Myocyte (in vitro differentiated cells): Measurements from ENCODE around the gene EXOC1. TPM values are rescaled to one million over a fixed set of nuclear protein-coding genes. Genes with fewer than 3 reads are reported as not detected.

Experiments
- DNase-seq: peaks from one replicate; pipeline ENCODE4 v3.0.0-alpha.2; 2012; ENCODE audit warnings: low read depth
- total RNA-seq: library from RNA; depleted of rRNA; stranded (reverse); fragments of >200 nt; gene quantifications from 2 replicates; pipeline ENCODE4 v1.2.3, GENCODE V29; 2014

EXOC1 gene
- total RNA-seq, 1 donor from 2014 or later, result 43.5 TPM

- DNase-seq, result no peak
Measured at GRCh38 chr4:55849724-55850123, 3.7 kb upstream of the EXOC1 start.

- DNase-seq, result no peak
Measured at GRCh38 chr4:55851885-55852284, 1.6 kb upstream of the EXOC1 start.

DNA sequence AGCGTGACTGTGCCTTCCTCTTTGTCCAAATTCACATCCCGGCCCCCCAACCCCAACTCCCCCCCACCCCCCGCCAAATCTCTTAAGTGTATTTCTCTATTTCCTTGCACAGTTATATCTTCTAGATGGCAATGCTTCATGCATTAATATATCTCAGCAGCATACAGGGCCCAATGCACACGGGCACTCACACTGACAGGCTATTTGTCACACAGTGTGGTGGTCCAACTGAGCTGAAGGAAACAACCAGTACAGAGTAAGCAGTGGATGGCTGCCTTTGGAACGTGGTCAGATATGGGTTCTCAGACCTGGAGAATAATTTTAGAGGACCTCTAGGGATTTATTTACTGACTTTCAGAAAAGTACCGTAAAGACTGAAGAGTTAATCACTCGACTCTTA is 681 bp downstream of the EXOC1 start:
- peak; percentile 6 for DNase-seq

DNA sequence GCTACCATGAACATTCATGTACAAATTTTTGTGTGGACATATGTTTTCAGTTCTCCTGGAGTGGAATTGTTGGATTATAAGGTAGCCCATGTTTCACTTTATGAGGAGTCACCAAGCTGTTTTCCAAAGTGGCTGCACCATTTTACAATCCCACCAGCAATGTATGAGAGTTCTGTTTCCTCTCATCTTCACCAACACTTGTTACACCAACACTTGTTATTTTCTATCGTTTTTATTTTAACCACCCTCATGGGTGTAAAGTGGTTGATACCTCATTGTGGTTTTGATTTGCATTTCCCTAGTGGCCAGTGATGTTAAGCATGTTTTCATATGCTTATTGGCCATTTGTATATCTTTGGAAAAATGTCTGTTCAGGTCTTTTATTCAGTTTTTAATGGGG is 4.1 kb downstream of the EXOC1 start:
- no peak for DNase-seq

GRCh38 chr4:55859711-55860110 is 6.3 kb downstream of the EXOC1 start:
- no peak for DNase-seq

DNA sequence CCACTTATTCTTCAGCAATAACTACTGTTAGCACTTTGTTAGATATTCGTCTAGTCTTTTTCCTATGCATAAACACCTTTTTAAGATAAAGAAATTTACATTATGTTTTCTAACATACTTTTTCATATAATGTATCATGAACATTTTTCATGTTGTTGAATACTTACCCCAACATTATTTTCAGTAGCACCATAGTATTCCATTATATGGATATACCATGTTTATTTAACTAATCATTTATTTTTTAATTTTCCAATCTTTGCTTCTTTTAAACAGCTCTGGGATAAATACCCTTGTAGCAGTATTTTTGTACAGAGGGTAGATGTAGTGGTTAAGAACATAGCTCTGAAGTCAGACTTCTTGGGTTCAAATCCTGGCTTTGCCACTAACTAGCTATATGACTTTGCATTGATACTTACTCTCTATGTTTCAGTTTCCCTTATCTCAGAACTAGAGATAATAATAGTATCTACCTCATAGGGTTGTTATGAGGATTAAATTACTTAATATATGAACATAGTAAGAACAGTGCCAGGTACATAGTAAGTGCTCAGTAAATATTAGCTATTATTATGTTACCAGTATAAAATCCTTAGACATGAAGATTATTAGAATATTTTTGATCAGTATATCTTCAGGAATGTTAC is 11.3 kb downstream of the EXOC1 start:
- DNase-seq, result no peak

DNA sequence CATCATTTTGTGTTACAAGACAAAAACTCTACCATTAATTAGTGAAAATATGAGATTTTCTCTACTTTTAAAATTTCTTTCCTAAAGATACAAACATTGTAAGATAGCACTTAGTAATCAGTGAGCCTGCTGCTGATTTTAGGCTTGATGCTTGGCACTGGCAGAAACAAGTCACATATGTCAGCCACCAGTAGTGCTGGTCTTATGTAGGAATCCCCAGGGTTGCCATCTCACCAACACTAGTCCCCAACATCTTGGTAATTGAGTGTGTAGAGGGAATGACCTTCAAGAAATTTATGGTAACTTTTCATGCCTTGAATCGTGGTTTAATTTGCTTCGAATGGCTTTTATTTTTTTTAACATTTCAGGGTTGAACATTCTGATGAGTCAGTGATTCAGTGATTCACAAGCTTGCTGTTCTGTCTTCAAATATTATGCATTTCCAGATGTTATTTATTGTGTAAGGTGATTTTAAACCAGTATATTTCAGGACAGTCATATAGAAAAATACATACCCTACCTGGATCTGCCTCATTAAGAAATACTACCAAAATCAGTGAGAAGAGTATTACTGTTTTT is 11.9 kb downstream of the EXOC1 start:
- peak; percentile 27 for DNase-seq

DNA sequence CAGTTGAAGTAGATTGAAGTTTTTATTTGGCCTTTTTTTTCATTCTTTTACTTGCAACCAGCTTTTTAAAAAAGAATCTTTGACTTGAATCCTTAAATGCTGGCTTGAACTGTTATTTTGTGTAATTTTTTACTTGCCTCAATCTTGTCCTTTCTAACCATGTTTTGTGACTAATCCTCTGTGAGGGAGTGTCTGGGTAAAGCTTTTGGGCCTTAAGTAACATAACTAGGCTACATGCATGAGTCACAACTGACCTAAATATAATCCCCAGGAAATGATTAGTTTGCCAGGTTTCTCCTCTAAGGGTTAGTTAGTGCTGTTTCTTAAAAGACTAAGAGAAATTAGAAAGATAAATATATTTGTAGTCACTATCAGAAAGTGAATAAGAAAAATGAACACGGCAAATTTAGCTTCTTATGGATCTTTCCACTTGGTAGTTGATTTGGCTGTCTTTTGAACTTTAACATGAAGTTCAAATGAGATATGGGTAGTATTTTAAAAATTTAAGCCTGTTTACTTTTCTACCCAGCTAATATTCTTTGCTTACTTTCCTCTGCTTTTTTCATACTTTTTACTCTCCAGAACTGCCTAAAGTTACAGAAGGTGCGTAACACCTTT is 13.0 kb downstream of the EXOC1 start:
- DNase-seq, result peak; percentile 76

GRCh38 chr4:55866973-55867574 is 13.6 kb downstream of the EXOC1 start:
- DNase-seq, result peak; percentile 66

DNA sequence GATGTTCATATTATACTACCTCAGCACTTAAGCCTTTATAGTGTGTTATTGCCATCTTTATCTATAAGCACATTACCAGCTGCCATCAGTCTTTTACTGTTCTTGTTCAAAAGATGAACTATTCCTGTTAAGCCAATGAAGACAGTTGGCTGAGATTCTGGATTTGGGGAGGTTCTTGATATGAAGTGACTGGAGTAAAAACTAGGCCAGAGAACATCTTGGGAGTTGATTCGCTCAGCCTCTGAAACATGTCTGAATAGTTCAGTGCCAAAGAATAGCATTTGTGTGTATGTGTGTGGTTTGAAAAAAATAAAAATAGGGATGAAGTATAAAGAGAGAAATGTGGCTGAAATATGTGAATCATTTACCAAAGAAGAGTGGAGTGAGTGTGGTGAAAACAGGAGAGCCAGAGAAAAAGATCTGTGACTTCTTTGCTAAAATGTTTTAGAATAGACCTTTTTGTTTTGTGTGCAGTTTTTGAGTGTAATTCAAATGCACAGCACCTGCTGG is 15.2 kb downstream of the EXOC1 start:
- DNase-seq, result peak; percentile 11

DNA sequence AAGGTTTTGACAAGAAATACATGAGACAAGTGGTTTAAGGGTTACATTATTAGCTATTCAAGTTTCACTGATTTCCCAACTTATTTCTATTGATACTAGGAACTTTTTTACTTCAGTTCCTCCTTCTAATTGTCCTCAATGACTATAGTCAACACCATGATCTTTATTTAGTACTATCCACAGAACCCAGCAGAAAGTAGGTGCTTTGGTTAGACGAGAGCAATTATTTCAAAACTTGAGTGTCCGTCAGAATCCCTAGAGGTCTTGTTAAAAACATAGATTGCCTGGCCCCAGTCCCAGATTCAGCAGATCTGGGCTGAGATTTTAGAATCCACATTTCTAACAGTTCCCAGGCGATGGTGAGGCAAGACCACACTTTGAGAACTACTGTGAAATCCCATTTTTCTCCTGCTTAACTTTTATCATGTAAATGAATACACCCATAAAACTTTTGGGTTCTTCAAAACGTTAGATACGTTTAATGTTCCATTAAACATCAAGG is 17.9 kb downstream of the EXOC1 start:
- no peak for DNase-seq

- DNase-seq, result no peak
Measured at GRCh38 chr4:55874831-55875230, 21.4 kb downstream of the EXOC1 start.

DNA sequence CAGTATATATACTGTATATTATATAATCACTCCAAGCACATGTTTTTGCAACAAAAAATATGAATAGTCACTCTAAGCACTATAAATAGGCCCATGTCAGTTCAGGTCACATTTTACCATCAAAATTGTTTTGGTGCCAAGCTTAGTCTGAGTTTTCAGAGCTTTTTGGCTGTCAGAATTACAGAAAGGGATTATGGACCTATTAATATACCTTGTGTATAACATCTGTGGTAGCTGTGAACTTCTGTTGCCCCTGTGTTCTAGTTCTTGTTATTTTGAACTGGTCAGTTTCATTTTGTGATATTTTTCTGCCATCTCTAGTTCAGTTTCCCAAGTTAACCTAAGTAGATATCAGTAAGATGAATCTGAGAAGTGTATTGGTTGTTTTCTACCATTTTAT is 22.9 kb downstream of the EXOC1 start:
- DNase-seq, result peak; percentile 3

DNA sequence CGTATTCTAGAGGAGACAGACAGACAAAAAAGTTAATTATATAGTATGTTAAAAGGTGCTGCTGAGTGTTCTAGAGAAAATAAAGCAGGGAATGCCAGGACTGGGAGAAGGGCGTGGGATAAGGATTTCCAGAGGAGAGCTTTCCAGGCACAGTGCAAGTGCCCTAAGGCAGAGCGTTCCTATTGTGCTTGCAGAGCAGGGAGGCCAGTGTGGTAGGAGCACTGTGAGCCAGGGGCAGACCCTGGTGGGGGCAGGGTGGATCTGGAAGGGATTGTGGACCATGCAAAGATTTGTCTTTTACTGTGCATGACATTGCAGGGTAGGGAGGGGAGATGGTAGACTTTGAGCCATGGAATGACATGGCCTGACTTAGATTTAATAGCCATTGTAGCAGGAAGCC is 25.8 kb downstream of the EXOC1 start:
- DNase-seq, result no peak

GRCh38 chr4:55880652-55881280 is 27.3 kb downstream of the EXOC1 start:
- no peak for DNase-seq

DNA sequence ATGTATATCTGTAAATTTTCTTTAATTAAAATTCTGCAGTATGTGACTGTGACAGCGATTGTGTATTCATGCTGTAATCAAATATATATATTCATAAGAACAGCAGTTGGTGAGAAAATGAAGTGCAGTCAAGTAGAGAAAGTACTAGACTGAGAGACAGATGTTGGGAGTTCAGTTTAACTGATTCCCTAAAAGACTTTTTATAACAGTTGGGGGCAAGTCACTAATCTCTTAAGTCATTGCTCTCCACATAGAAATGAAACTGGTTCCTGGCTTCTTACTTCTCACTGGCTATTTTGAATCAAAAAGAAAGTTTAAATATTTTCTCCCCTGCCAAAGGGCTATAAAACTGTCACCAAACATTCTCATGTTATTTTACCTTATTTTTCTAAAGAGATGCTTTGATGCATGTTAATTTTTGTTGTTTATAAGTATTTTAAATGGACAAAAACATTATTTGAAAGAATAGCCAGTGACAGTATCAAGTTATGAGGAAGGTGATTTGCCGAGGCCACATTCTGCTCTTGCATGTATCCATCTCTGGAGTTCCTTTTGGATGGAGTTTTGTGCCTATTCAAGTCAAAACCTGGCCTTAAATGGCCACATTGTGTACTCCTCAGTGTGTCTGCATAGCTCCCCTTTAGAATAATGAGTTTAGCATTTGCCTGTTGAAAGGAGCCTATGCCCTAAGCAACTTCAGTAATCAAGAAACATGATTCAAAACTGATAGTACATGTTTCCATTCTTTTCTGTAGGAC is 30.8 kb downstream of the EXOC1 start:
- DNase-seq, result no peak

GRCh38 chr4:55884851-55885219 is 31.4 kb downstream of the EXOC1 start:
- DNase-seq, result no peak

DNA sequence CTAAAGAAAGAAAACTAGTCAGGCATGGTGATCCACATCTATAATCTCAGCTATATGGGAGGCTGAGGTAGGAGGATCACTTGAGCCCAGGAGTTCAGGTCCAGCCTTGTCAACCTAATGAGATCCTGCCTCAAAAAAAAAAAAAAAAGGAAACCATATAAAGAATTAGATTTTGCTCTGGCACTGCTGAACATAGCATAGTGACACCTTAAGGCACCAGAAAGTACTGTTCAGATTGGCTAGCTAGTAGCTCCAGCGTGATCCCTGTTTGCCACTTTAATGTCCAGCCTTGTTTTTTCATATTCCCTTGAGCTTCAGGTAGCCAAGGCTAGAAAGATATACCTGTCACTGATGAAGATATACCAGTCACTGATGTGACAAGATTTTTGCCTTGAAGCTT is 34.1 kb downstream of the EXOC1 start:
- no peak for DNase-seq

GRCh38 chr4:55892156-55892555 is 38.7 kb downstream of the EXOC1 start:
- no peak for DNase-seq

DNA sequence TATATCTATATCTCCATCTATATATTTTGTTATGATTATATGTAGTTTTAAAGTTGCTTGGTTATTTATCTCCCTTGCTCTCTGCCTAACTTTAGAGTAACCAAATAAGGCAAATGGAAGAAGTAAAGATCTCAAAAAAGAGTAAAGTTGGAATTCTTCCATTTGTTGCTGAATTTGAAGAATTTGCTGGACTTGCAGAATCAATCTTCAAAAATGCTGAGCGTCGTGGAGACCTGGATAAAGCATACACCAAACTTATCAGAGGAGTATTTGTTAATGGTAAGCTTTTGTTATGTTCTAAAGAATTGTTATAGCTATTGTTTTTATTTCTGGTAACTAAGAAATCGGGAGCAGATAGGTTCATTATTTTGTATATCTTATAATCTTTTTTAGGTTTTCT is 43.2 kb downstream of the EXOC1 start:
- no peak for DNase-seq

- no peak for DNase-seq
Measured at GRCh38 chr4:55902677-55903076, 49.2 kb downstream of the EXOC1 start.
